MM.1S (cell line): ENCODE results near the gene KDM2A.

Experiments
- DNase-seq: peaks from one replicate; pipeline ENCODE4 v3.0.0-alpha.2; 2015
- H2AFZ ChIP-seq: fragments of 300-600 bp; sonication (generic); 2 replicates; pipeline ENCODE4 v1.6.0; 2016; ENCODE audit warnings: antibody characterized with exemption, low read length
- H3F3A ChIP-seq: fragments of 300-600 bp; sonication (generic); 2 replicates; pipeline ENCODE4 v1.6.1; 2016; ENCODE audit warnings: mild to moderate bottlenecking, antibody characterized with exemption, low read length, moderate library complexity, mixed read lengths; ENCODE audit not compliant: insufficient read depth
- H3K27ac ChIP-seq: fragments of 300-600 bp; sonication (generic); 2 replicates; pipeline ENCODE4 v1.5.1; 2016; ENCODE audit warnings: mild to moderate bottlenecking, low read length
- H3K27me3 ChIP-seq: fragments of 300-600 bp; sonication (generic); replicated peaks from 2 replicates; pipeline ENCODE4 v1.6.0; 2016; ENCODE audit warnings: low read length; ENCODE audit not compliant: insufficient read depth
- H3K36me3 ChIP-seq: fragments of 300-600 bp; sonication (generic); replicated peaks from 2 replicates; pipeline ENCODE4 v1.6.1; 2016; ENCODE audit warnings: mild to moderate bottlenecking, low read length, mixed read lengths; ENCODE audit not compliant: insufficient read depth
- H3K4me1 ChIP-seq: fragments of 300-600 bp; sonication (generic); 2 replicates; pipeline ENCODE4 v1.6.1; 2016; ENCODE audit warnings: low read length, mixed read lengths
- H3K4me2 ChIP-seq: fragments of 300-600 bp; sonication (generic); 2 replicates; pipeline ENCODE4 v1.6.0; 2016; ENCODE audit warnings: low read depth, low read length
- H3K4me3 ChIP-seq: fragments of 300-600 bp; sonication (generic); 2 replicates; pipeline ENCODE4 v1.5.1; 2016; ENCODE audit warnings: low read length, mixed read lengths
- H3K79me2 ChIP-seq: fragments of 300-600 bp; sonication (generic); 2 replicates; pipeline ENCODE4 v1.6.1; 2016; ENCODE audit warnings: mixed run types, low read length, mixed read lengths
- H3K9ac ChIP-seq: fragments of 300-600 bp; sonication (generic); 2 replicates; pipeline ENCODE4 v1.6.1; 2016; ENCODE audit warnings: low read length, mixed read lengths
- H3K9me2 ChIP-seq: fragments of 300-600 bp; sonication (generic); replicated peaks from 2 replicates; pipeline ENCODE4 v1.6.1; 2016; ENCODE audit warnings: mild to moderate bottlenecking, low read length, mixed read lengths; ENCODE audit not compliant: insufficient read depth
- H3K9me3 ChIP-seq: fragments of 300-600 bp; sonication (generic); replicated peaks from 2 replicates; pipeline ENCODE4 v1.6.1; 2016; ENCODE audit warnings: mild to moderate bottlenecking, low read length, mixed read lengths; ENCODE audit not compliant: insufficient read depth
- H4K20me1 ChIP-seq: fragments of 300-600 bp; sonication (generic); 2 replicates; pipeline ENCODE4 v1.6.1; 2016; ENCODE audit warnings: mild to moderate bottlenecking, low read length, moderate library complexity, mixed read lengths; ENCODE audit not compliant: insufficient read depth
- CTCF ChIP-seq: fragments of 300-600 bp; sonication (generic); IDR thresholded peaks from 2 replicates; pipeline ENCODE4 v1.5.1; 2016; ENCODE audit warnings: antibody characterized with exemption, low read length, mixed read lengths
- EZH2 ChIP-seq: fragments of 300-600 bp; sonication (generic); optimal IDR thresholded peaks from 2 replicates; pipeline ENCODE3; 2017; ENCODE audit warnings: low read depth, mild to moderate bottlenecking, antibody characterized with exemption, low read length, mixed read lengths
- EZH2phosphoT487 ChIP-seq: fragments of 300-600 bp; sonication (generic); IDR thresholded peaks from 2 replicates; pipeline ENCODE4 v1.6.1; 2018; ENCODE audit warnings: antibody characterized with exemption, low read length

KDM2A gene

DNA sequence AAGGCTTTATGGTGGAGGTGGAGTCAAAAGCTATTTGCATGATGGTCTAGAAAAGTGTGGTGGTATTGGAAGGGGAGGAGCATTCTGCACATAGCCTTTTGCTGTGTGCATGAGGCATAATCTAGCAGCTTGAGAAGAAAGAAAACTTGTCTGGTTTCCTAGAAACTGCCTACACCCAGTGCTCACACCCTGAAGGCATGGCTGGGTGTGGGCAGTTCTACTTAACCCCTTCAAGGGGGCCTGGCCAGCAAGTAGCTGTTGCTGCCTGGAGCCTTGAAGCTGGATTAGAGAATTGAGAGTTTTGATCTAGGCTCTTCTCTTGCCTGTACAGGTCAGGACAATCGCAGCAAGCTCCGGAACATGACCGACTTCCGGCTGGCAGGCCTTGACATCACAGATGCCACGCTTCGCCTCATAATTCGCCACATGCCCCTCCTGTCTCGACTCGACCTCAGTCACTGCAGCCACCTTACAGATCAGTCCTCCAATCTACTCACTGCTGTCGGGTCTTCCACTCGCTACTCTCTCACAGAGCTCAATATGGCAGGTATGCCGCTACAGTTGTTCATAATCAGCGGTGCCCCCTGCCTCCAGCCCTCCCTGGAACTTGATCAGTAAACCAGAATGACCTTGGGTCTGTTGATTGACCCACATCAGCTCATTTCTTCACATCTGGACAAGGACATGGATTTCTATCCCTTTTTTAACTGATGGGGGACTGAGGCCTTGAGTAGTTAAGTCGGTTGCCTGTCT, 135.0 kb downstream of the KDM2A start:
- no peak overlapping the region for H3K4me2 ChIP-seq
- H3K4me3 ChIP-seq: no peak overlapping the region
- H3K27me3 ChIP-seq: no peaks in the 10 kb centered on the region
- H3K79me2 ChIP-seq: peaks cover 53% of the 10 kb centered on the region
- H3K9me3 ChIP-seq: no peaks in the 10 kb centered on the region
- TF ChIP-seq EZH2 (no peak), EZH2phosphoT487 (no peak), CTCF (no peak)
- H3K27ac ChIP-seq: no peak overlapping the region
- H3K4me1 ChIP-seq: no peaks in the 10 kb centered on the region
- peaks cover 49% of the 10 kb centered on the region for H3K36me3 ChIP-seq
- no peaks in the 10 kb centered on the region for H3K9me2 ChIP-seq
- H3K9ac ChIP-seq: no peak overlapping the region
- H2AFZ ChIP-seq: no peak overlapping the region
- no peaks in the 10 kb centered on the region; the same call in none of the 2 replicates for H4K20me1 ChIP-seq
- peaks cover 48% of the 10 kb centered on the region for H3F3A ChIP-seq
- DNase-seq: no peak

DNA sequence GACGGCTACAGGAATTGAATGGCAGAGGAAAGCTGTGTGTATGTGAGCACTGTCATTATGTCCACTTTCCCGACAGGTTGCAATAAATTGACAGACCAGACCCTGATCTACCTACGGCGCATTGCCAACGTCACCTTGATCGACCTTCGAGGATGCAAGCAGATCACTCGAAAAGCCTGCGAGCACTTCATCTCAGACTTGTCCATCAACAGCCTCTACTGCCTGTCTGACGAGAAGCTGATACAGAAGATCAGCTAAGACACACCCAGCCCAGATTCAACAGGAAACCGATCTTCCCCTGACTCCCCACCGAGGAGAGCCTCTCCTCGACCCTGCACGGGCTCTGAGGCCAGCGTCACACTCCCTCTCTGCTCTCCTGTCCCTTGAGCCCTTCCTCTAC, 135.7 kb downstream of the KDM2A start:
- H3K27me3 ChIP-seq: no peaks in the 10 kb centered on the region

DNA sequence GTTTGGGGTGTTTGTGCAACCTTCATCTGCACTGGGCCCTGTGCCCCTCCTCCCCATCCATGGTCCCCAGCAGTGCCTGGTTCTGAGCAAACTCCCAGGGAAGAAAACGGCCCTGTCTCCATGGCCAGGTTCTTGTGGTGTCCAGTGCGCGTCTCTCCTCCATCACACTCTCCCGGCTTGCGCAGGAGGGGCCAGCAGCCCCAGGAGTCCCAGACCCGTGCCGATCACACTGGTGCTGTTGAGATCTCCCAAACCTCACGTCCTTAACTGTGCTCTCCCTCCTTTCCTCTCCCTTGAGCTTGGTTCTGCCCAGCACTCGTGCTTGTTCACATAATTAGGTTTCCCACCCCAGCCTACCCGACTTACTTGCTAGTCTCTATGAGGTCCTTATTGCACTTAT, 136.3 kb downstream of the KDM2A start:
- Histone ChIP-seq H3K27ac (no peak overlapping the region), H4K20me1 (no peaks in the 10 kb centered on the region; the same call in none of the 2 replicates), H3K36me3 (peaks cover 40% of the 10 kb centered on the region), H3K4me2 (no peak overlapping the region), H2AFZ (no peak overlapping the region), H3K9me2 (no peaks in the 10 kb centered on the region), H3K27me3 (no peaks in the 10 kb centered on the region), H3K4me1 (no peaks in the 10 kb centered on the region), H3K79me2 (peaks cover 41% of the 10 kb centered on the region), H3F3A (peaks cover 50% of the 10 kb centered on the region), H3K9me3 (no peaks in the 10 kb centered on the region), H3K4me3 (no peak overlapping the region), H3K9ac (no peak overlapping the region)
- DNase-seq: peak; percentile 0
- TF ChIP-seq CTCF: no peak
- no peak for TF ChIP-seq EZH2phosphoT487
- no peak for TF ChIP-seq EZH2

More for the DNA sequence above, 135.7 kb downstream of the KDM2A start:
- Histone ChIP-seq H3K36me3 (peaks cover 45% of the 10 kb centered on the region), H3K4me2 (no peak overlapping the region), H3K79me2 (peaks cover 46% of the 10 kb centered on the region), H3F3A (peaks cover 49% of the 10 kb centered on the region), H3K4me3 (no peak overlapping the region), H3K9ac (no peak overlapping the region), H3K4me1 (no peaks in the 10 kb centered on the region), H3K27ac (no peak overlapping the region), H3K9me3 (no peaks in the 10 kb centered on the region), H3K9me2 (no peaks in the 10 kb centered on the region), H4K20me1 (no peaks in the 10 kb centered on the region; the same call in none of the 2 replicates), H2AFZ (no peak overlapping the region)
- TF ChIP-seq EZH2 (no peak), CTCF (no peak), EZH2phosphoT487 (no peak)
- peak; percentile 3 for DNase-seq
